GM12878 (cell line): Measurements from ENCODE around the gene ZNF124. TPM values are rescaled to one million over a fixed set of nuclear protein-coding genes. Genes with fewer than 3 reads are reported as not detected.

ENCODE experiments used
- BMI1 ChIP-seq: fragments of 450-650 bp; IDR thresholded peaks from 2 replicates; pipeline ENCODE4 v1.6.1; 2016; ENCODE audit warnings: mild to moderate bottlenecking, moderate library complexity, borderline replicate concordance
- CHD2 ChIP-seq: IDR thresholded peaks from 2 replicates; pipeline ENCODE4 v1.6.1; 2011; ENCODE audit warnings: low read depth, low read length, improper control_type of control experiment, borderline replicate concordance
- KAT2A ChIP-seq: conservative IDR thresholded peaks from 2 replicates; pipeline ENCODE4 v1.6.1; 2011; ENCODE audit warnings: low read depth, low read length; ENCODE audit not compliant: control insufficient read depth
- MEF2B ChIP-seq: fragments of 450-650 bp; IDR thresholded peaks from 2 replicates; pipeline ENCODE4 v1.6.1; 2018; ENCODE audit warnings: mild to moderate bottlenecking, moderate library complexity; ENCODE audit not compliant: partially characterized antibody, poor library complexity, severe bottlenecking
- SMAD5 ChIP-seq: IDR thresholded peaks from 2 replicates; pipeline ENCODE4 v1.6.1; 2016; ENCODE audit warnings: antibody characterized with exemption, low read depth
- TAF1 ChIP-seq: IDR thresholded peaks from 2 replicates; pipeline ENCODE4 v1.6.1; 2011; ENCODE audit warnings: mild to moderate bottlenecking, low read depth, low read length, borderline replicate concordance
- ZNF217 ChIP-seq: fragments of 450-650 bp; IDR thresholded peaks from 2 replicates; pipeline ENCODE4 v1.6.1; 2017; ENCODE audit warnings: antibody characterized with exemption, mild to moderate bottlenecking
- polyA plus RNA-seq, 11 experiments: library from polyadenylated mRNA; depleted of rRNA in 4 of 11; unstranded in 6 of 11; stranded (reverse) in 5 of 11; fragments of >200 nt; fragmentation: Nextera tagmentation in 4 of 11; fragmentation: Illumina TruSeq in 1 of 11; extraction: Ambion mirVana in 4 of 11; extraction: Trizol in 1 of 11; gene quantifications; 1 replicate in 1 of 11; 2 replicates in 10 of 11; pipeline versions ENCODE4 v1.2.1 to v1.2.3, GENCODE V29; 2011 to 2016; ENCODE audit warnings: inconsistent platforms in 2 of 11, missing spikeins in 2 of 11, low read depth in 1 of 11
- total RNA-seq, 4 experiments: library from RNA; depleted of rRNA in 3 of 4; stranded (reverse); fragments of >200 nt in 3 of 4; fragmentation: Illumina TruSeq in 1 of 4; extraction: Trizol in 1 of 4; gene quantifications; 2 replicates each; pipeline versions ENCODE4 v1.2.1 to v1.2.3, GENCODE V29; 2013 to 2021
- TF ChIP-seq, protein P1 (sequence below): fragments of 450-650 bp; IDR thresholded peaks from 2 replicates; pipeline ENCODE4 v1.6.1; 2017; ENCODE audit warnings: mild to moderate bottlenecking, moderate library complexity
- TF ChIP-seq, protein P2 (sequence below): fragments of 450-650 bp; formaldehyde crosslinking; IDR thresholded peaks from 2 replicates; pipeline ENCODE4 v1.4.0; 2020; ENCODE audit warnings: mild to moderate bottlenecking, moderate library complexity
- TF ChIP-seq, protein P3 (sequence below): fragments of 450-650 bp; IDR thresholded peaks from 2 replicates; pipeline ENCODE4 v1.6.1; 2017; ENCODE audit warnings: antibody characterized with exemption, mild to moderate bottlenecking, moderate library complexity
- TF ChIP-seq, protein P4 (sequence below): IDR thresholded peaks from 2 replicates; pipeline ENCODE4 v1.6.1; 2011; ENCODE audit warnings: borderline replicate concordance, low read depth, mild to moderate bottlenecking, moderate library complexity, low read length; ENCODE audit not compliant: insufficient read depth, poor library complexity, severe bottlenecking
- TF ChIP-seq, protein P5 (sequence below): fragments of 450-650 bp; IDR thresholded peaks from 2 replicates; pipeline ENCODE4 v1.6.1; 2017; ENCODE audit warnings: mild to moderate bottlenecking, low read depth, inconsistent platforms; ENCODE audit not compliant: poor library complexity, severe bottlenecking

ZNF124 gene
- total and polyA plus RNA-seq, 10 of the 15 experiments (the other 5 are each of a cell fraction or from before 2014, with no cell fraction given), result 6.8 to 37.5 (median 12.5) TPM

DNA sequence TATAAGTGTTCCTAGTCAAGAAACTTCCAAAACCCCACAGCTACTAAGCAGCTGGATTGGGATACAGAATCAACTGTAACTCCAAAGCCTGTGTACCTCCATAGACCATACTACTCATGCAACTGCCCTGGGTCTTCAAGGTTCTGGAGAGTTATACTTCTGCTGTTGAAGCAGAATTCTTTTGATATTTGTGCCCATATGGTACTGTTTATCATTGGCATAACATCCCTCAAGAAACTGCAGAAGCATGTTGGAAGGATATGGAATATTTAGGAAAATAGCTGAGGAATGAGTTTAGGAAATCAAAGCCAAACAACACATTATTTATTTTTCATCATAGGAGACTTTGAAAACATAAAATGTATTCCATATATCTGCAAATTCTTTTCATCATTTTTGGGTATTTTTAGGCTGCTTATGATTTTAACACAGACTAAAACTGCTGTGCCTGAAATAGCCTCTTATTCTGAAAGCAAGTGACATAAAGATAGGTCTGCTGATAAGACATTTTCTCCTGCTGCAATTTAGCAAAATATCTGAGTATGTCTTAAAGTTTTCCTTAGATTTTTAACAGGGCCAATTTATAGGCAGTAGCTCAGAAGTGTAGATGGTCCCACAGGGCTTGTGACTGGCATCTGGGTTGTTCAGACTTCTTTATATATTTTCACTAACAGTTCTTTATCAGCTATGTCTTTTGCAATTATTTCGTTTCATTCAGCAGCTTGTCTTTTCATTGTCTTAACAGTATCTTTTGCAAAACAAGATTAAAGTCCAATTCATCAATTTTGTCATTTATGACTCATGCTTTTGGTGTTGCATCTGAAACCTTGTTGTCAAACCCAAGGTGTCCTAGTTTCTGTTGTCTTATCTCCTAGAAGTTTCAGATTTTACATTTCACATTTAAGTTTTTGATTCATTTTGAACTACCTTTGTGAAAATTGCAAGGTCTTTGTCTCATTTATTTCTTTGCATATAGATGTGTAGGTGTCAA, 41.1 kb upstream of the ZNF124 start (continued):
- TF ChIP-seq, protein P1, sequence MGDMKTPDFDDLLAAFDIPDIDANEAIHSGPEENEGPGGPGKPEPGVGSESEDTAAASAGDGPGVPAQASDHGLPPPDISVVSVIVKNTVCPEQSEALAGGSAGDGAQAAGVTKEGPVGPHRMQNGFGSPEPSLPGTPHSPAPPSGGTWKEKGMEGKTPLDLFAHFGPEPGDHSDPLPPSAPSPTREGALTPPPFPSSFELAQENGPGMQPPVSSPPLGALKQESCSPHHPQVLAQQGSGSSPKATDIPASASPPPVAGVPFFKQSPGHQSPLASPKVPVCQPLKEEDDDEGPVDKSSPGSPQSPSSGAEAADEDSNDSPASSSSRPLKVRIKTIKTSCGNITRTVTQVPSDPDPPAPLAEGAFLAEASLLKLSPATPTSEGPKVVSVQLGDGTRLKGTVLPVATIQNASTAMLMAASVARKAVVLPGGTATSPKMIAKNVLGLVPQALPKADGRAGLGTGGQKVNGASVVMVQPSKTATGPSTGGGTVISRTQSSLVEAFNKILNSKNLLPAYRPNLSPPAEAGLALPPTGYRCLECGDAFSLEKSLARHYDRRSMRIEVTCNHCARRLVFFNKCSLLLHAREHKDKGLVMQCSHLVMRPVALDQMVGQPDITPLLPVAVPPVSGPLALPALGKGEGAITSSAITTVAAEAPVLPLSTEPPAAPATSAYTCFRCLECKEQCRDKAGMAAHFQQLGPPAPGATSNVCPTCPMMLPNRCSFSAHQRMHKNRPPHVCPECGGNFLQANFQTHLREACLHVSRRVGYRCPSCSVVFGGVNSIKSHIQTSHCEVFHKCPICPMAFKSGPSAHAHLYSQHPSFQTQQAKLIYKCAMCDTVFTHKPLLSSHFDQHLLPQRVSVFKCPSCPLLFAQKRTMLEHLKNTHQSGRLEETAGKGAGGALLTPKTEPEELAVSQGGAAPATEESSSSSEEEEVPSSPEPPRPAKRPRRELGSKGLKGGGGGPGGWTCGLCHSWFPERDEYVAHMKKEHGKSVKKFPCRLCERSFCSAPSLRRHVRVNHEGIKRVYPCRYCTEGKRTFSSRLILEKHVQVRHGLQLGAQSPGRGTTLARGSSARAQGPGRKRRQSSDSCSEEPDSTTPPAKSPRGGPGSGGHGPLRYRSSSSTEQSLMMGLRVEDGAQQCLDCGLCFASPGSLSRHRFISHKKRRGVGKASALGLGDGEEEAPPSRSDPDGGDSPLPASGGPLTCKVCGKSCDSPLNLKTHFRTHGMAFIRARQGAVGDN, result no peak
- TF ChIP-seq CHD2 (no peak), SMAD5 (no peak), TAF1 (no peak), ZNF217 (peak; percentile 21; the same call in 1 of the 2 replicates), MEF2B (peak; percentile 8), KAT2A (no peak), BMI1 (peak; percentile 42; the same call in 1 of the 2 replicates)
- TF ChIP-seq, protein P2, sequence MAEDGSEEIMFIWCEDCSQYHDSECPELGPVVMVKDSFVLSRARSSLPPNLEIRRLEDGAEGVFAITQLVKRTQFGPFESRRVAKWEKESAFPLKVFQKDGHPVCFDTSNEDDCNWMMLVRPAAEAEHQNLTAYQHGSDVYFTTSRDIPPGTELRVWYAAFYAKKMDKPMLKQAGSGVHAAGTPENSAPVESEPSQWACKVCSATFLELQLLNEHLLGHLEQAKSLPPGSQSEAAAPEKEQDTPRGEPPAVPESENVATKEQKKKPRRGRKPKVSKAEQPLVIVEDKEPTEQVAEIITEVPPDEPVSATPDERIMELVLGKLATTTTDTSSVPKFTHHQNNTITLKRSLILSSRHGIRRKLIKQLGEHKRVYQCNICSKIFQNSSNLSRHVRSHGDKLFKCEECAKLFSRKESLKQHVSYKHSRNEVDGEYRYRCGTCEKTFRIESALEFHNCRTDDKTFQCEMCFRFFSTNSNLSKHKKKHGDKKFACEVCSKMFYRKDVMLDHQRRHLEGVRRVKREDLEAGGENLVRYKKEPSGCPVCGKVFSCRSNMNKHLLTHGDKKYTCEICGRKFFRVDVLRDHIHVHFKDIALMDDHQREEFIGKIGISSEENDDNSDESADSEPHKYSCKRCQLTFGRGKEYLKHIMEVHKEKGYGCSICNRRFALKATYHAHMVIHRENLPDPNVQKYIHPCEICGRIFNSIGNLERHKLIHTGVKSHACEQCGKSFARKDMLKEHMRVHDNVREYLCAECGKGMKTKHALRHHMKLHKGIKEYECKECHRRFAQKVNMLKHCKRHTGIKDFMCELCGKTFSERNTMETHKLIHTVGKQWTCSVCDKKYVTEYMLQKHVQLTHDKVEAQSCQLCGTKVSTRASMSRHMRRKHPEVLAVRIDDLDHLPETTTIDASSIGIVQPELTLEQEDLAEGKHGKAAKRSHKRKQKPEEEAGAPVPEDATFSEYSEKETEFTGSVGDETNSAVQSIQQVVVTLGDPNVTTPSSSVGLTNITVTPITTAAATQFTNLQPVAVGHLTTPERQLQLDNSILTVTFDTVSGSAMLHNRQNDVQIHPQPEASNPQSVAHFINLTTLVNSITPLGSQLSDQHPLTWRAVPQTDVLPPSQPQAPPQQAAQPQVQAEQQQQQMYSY (CRISPR knock-in tag), result no peak
- TF ChIP-seq, protein P3, sequence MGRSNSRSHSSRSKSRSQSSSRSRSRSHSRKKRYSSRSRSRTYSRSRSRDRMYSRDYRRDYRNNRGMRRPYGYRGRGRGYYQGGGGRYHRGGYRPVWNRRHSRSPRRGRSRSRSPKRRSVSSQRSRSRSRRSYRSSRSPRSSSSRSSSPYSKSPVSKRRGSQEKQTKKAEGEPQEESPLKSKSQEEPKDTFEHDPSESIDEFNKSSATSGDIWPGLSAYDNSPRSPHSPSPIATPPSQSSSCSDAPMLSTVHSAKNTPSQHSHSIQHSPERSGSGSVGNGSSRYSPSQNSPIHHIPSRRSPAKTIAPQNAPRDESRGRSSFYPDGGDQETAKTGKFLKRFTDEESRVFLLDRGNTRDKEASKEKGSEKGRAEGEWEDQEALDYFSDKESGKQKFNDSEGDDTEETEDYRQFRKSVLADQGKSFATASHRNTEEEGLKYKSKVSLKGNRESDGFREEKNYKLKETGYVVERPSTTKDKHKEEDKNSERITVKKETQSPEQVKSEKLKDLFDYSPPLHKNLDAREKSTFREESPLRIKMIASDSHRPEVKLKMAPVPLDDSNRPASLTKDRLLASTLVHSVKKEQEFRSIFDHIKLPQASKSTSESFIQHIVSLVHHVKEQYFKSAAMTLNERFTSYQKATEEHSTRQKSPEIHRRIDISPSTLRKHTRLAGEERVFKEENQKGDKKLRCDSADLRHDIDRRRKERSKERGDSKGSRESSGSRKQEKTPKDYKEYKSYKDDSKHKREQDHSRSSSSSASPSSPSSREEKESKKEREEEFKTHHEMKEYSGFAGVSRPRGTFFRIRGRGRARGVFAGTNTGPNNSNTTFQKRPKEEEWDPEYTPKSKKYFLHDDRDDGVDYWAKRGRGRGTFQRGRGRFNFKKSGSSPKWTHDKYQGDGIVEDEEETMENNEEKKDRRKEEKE, result no peak
- TF ChIP-seq, protein P4, sequence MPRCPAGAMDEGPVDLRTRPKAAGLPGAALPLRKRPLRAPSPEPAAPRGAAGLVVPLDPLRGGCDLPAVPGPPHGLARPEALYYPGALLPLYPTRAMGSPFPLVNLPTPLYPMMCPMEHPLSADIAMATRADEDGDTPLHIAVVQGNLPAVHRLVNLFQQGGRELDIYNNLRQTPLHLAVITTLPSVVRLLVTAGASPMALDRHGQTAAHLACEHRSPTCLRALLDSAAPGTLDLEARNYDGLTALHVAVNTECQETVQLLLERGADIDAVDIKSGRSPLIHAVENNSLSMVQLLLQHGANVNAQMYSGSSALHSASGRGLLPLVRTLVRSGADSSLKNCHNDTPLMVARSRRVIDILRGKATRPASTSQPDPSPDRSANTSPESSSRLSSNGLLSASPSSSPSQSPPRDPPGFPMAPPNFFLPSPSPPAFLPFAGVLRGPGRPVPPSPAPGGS, result no peak
- TF ChIP-seq, protein P5, sequence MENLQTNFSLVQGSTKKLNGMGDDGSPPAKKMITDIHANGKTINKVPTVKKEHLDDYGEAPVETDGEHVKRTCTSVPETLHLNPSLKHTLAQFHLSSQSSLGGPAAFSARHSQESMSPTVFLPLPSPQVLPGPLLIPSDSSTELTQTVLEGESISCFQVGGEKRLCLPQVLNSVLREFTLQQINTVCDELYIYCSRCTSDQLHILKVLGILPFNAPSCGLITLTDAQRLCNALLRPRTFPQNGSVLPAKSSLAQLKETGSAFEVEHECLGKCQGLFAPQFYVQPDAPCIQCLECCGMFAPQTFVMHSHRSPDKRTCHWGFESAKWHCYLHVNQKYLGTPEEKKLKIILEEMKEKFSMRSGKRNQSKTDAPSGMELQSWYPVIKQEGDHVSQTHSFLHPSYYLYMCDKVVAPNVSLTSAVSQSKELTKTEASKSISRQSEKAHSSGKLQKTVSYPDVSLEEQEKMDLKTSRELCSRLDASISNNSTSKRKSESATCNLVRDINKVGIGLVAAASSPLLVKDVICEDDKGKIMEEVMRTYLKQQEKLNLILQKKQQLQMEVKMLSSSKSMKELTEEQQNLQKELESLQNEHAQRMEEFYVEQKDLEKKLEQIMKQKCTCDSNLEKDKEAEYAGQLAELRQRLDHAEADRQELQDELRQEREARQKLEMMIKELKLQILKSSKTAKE, result peak; percentile 74
